22Rv1 (cell line): ENCODE data around the gene SPTBN1.

Experiments
- CTCF ChIP-seq: fragments of 450-650 bp; IDR thresholded peaks from 2 replicates; pipeline ENCODE4 v1.5.1; 2017; ENCODE audit warnings: mild to moderate bottlenecking
- ZFX ChIP-seq: fragments of 450-650 bp; IDR thresholded peaks from 2 replicates; pipeline ENCODE4 v1.6.1; 2017; ENCODE audit warnings: antibody characterized with exemption, borderline replicate concordance

GRCh38 chr2:54604871-54605270 is 148.7 kb downstream of the SPTBN1 start:
- TF ChIP-seq CTCF: no peak
- no peak for TF ChIP-seq ZFX
